Cardiac muscle cell (in vitro differentiated cells and primary cell): Measurements from ENCODE around the gene KCNJ9. TPM values are rescaled to one million over a fixed set of nuclear protein-coding genes. Genes with fewer than 3 reads are reported as not detected.

Experiments used
- DNase-seq, 2 donors: peaks; one replicate each; pipeline versions ENCODE4 v3.0.0 to v3.0.0-alpha.2; 2010 to 2017; ENCODE audit warnings: low read depth in 1 of 2, low spot score in 1 of 2
- H3K27ac ChIP-seq: fragments of 200-600 bp; sonication (generic); 2 replicates; pipeline ENCODE4 v1.5.1; 2016
- H3K27me3 ChIP-seq: fragments of 200-600 bp; sonication (generic); 2 replicates; pipeline ENCODE4 v1.6.0; 2016; ENCODE audit warnings: control low read depth
- H3K36me3 ChIP-seq: fragments of 200-600 bp; sonication (generic); 2 replicates; pipeline ENCODE4 v1.5.1; 2016; ENCODE audit warnings: control low read depth
- H3K4me1 ChIP-seq: fragments of 200-600 bp; sonication (generic); 2 replicates; pipeline ENCODE4 v1.8.1; 2017; ENCODE audit warnings: low read depth, mild to moderate bottlenecking, mixed run types
- H3K4me3 ChIP-seq: fragments of 200-600 bp; sonication (generic); 2 replicates; pipeline ENCODE4 v1.5.1; 2016; ENCODE audit warnings: mild to moderate bottlenecking
- H3K9me3 ChIP-seq: fragments of 200-600 bp; sonication (generic); 2 replicates; pipeline ENCODE4 v1.5.1; 2017; ENCODE audit warnings: low read depth, mild to moderate bottlenecking, control low read depth
- polyA plus RNA-seq: library from polyadenylated mRNA; unstranded; fragments of >200 nt; fragmentation: Nextera tagmentation; extraction: Ambion mirVana; gene quantifications from 2 replicates; pipeline ENCODE4 v1.2.1, GENCODE V29; 2016
- total RNA-seq: library from RNA; depleted of rRNA; stranded (reverse); fragments of >200 nt; gene quantifications from 2 replicates; pipeline ENCODE4 v1.2.3, GENCODE V29; 2016
- TF ChIP-seq, protein P1 (sequence below): IDR thresholded peaks from 2 replicates; pipeline ENCODE4 v1.5.1; 2012; ENCODE audit warnings: low read depth, mild to moderate bottlenecking, low read length

KCNJ9 gene
- total and polyA plus RNA-seq, 2 experiments from 2014 or later: 0.03 to 0.09 TPM

DNA sequence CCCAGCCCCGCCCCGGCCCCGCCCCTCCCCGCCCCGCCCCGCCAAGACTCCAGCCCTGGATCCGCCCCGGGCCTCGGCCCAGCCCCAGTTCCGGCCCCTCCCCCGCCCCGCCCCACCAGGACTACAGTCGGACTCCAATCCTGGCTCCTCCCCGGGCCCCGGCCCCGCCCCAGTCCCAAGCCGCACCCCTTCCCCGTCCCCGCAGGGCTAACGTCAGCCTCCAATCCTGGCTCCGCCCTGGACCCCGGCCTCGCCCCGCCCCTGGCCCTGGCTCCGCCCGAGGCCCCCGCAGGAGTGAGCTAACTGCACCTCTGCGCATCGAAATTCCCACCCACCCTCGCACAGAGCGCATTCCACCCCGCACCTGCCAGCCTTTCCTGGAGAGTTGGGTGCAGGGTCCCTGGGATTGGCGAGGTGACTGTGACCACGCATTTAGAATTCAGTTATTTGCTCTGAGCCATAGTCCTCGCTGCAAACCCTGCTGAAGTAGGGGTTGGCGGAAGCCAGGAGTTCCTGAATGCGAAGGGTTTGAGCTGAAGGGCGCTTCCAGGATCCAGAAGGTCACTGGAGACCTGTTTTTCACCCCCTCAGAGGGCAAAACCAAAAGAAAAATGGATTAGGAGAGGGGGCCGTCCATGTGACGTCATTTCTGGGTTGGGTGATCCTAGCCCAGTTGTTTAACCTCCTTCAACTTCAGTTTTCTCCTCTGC, 17.7 kb downstream of the KCNJ9 start:
- peaks cover 14% of the 10 kb centered on the region for H3K4me1 ChIP-seq

DNA sequence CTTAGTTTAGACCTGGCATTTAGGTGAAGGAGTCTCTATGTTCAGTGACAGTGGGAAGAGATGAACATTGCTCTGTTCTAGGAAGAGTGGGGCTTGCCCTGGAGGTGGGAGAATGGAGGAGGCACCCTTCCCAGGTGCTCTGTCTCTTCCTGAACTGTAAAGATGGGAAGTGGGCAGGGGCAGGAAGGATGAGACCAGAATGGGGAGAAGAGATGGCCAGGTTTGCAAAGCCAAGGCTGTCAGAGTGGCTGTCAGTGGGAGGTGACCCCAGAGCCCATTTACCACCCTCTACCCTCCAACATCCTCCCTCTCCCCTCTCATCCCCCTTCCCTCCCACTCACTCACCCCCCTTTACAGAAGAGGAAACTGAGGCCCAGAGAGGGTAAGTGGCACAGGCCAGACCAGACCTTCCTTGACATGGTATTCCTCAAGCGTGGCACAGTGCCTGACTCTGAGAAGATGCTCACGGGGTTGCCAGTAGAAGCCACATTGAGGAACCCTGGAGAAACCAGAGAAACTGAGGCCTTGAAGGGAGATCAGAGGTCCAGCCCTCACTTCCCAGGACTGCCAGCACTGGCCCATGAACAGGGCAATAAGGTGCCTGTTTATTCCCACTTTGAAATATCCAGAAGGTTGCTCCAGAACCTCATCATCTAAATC, 18.5 kb downstream of the KCNJ9 start:
- Histone ChIP-seq H3K27me3 (no peaks in the 10 kb centered on the region), H3K4me1 (peaks cover 19% of the 10 kb centered on the region), H3K36me3 (no peaks in the 10 kb centered on the region), H3K9me3 (no peaks in the 10 kb centered on the region), H3K4me3 (no peak overlapping the region), H3K27ac (no peak overlapping the region)
- DNase-seq: no peak
- TF ChIP-seq, protein P1, sequence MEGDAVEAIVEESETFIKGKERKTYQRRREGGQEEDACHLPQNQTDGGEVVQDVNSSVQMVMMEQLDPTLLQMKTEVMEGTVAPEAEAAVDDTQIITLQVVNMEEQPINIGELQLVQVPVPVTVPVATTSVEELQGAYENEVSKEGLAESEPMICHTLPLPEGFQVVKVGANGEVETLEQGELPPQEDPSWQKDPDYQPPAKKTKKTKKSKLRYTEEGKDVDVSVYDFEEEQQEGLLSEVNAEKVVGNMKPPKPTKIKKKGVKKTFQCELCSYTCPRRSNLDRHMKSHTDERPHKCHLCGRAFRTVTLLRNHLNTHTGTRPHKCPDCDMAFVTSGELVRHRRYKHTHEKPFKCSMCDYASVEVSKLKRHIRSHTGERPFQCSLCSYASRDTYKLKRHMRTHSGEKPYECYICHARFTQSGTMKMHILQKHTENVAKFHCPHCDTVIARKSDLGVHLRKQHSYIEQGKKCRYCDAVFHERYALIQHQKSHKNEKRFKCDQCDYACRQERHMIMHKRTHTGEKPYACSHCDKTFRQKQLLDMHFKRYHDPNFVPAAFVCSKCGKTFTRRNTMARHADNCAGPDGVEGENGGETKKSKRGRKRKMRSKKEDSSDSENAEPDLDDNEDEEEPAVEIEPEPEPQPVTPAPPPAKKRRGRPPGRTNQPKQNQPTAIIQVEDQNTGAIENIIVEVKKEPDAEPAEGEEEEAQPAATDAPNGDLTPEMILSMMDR: no peak

More for the DNA sequence above, 17.7 kb downstream of the KCNJ9 start:
- Histone ChIP-seq H3K36me3 (no peaks in the 10 kb centered on the region), H3K27me3 (no peaks in the 10 kb centered on the region), H3K4me3 (peak overlapping the region; percentile 28), H3K27ac (peak overlapping the region; percentile 57), H3K9me3 (no peaks in the 10 kb centered on the region)
- DNase-seq: peak; percentile 96
- TF ChIP-seq, protein P1: no peak

DNA sequence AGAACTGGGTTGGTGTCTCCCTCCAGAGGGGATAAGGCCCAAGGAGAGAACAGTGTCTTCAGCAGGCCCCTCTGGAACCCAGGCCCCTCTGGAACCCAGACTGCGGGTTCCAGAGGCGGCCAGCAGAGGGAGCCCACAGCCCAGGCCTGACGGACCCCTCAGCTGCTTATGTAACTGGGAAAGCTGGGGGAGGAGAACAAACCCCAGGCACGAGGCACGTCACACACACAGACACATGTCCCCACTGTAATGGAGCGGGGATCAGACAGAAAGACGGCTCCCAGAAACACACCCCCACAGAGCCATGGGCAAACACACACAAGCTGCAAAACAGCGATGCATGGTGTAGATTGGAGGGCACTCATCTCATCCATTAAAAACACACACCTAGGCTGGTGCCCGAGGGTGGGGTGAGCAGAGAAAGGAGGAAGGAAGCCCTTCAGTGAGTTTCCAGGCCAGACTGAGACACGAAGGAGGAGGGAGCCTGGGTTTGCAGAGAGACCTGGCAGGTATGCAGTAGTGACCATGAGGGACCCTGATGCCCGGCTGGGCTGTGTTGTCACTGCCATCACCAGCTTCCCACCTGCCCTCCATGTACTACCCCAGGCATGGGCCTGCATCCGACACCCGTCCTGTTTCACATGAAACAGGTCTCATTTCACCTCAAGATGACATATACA, 19.8 kb downstream of the KCNJ9 start:
- Histone ChIP-seq H3K36me3 (no peaks in the 10 kb centered on the region), H3K27ac (no peak overlapping the region), H3K9me3 (no peaks in the 10 kb centered on the region), H3K4me1 (peaks cover 19% of the 10 kb centered on the region), H3K27me3 (no peaks in the 10 kb centered on the region), H3K4me3 (no peak overlapping the region)
- TF ChIP-seq, protein P1: peak; percentile 97
- DNase-seq: peak; percentile 71 to 87

DNA sequence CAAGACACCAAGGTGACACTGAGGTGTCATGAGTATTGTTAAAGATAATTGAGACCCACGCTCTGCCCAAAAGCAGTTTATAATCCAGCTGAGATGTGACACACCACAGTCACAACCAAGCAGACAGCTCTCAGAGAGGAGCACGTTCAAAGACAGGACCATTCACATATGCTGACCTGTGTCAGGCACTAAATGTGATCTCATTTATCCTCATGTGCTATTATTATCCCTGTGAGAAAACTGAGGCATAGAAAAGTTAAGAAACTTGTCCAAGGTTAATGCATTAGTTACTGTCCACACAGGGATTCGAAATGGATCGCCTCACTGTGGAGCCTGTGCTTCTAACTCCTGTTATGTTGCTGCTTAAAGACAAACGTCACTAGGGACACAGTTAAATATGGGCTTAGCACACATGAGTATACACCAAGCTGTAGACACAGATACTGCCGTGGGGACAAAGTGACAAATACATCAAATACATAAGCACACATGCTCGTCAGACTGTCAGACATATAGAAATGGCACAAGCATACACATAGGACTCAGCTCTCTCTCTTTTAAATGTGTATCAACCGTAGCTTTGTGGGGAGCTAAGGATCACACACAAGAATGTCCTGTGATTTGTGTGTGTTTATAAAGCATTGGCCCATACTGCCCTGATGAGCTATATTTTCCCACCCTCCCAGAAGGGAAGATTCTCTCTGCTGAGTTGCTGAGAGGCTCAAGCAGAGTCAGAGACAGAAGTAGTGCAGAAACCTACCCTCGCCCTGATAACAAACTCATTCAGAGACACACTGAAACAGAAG, 20.6 kb downstream of the KCNJ9 start:
- H3K36me3 ChIP-seq: no peaks in the 10 kb centered on the region
- no peaks in the 10 kb centered on the region for H3K27me3 ChIP-seq
- TF ChIP-seq, protein P1: no peak
- no peaks in the 10 kb centered on the region for H3K9me3 ChIP-seq
- no peak overlapping the region for H3K4me3 ChIP-seq
- H3K27ac ChIP-seq: no peak overlapping the region
- peaks cover 19% of the 10 kb centered on the region for H3K4me1 ChIP-seq
- DNase-seq: no peak
